Suppressor macrophage (primary cell): ENCODE results near the gene ACTA1.
"Not testable (repeated sequence)": the region's sequence is repeated elsewhere in the genome, so short reads cannot be mapped to it uniquely, and the experiment has no call there.

Experiments used
- DNase-seq, 4 experiments: peaks; one replicate each; pipeline ENCODE4 v3.0.0-alpha.2; 2020 to 2022

ACTA1 gene

GRCh38 chr1:229407206-229408026 lies 26.5 kb downstream of the ACTA1 start:
- peak in 2 of 4 experiments; percentile 25 to 46 for DNase-seq

- DNase-seq, result no peak
These were observed 27.1 kb downstream of the ACTA1 start for GRCh38 chr1:229406798-229407197.

GRCh38 chr1:229403573-229403972 lies 30.3 kb downstream of the ACTA1 start:
- no peak for DNase-seq

- no peak for DNase-seq
These were observed 30.9 kb downstream of the ACTA1 start for GRCh38 chr1:229402993-229403392.

- DNase-seq, result not testable (repeated sequence)
These were observed 31.6 kb downstream of the ACTA1 start for GRCh38 chr1:229402329-229402728.

- no peak for DNase-seq
These were observed 36.1 kb downstream of the ACTA1 start for GRCh38 chr1:229397762-229398161.

- DNase-seq, result peak; percentile 27 to 60 (median 52)
These were observed 37.2 kb downstream of the ACTA1 start for GRCh38 chr1:229396585-229397206.

GRCh38 chr1:229394517-229394916 lies 39.4 kb downstream of the ACTA1 start:
- DNase-seq, result not testable (repeated sequence)

GRCh38 chr1:229392936-229393335 lies 41.0 kb downstream of the ACTA1 start:
- DNase-seq, result no peak

GRCh38 chr1:229390130-229390529 lies 43.8 kb downstream of the ACTA1 start:
- no peak for DNase-seq

- DNase-seq, result peak; percentile 17 to 75 (median 36)
These were observed 44.9 kb downstream of the ACTA1 start for GRCh38 chr1:229388897-229389580.

- no peak for DNase-seq
These were observed 47.9 kb downstream of the ACTA1 start for GRCh38 chr1:229385853-229386456.

GRCh38 chr1:229384822-229385221 lies 49.1 kb downstream of the ACTA1 start:
- DNase-seq, result no peak

- no peak for DNase-seq
These were observed 49.9 kb downstream of the ACTA1 start for GRCh38 chr1:229383961-229384360.

- no peak for DNase-seq
These were observed 50.7 kb downstream of the ACTA1 start for GRCh38 chr1:229383188-229383587.
